ENCODE data around the gene STPG4. TPM values are rescaled to one million over a fixed set of nuclear protein-coding genes. Genes with fewer than 3 reads are reported as not detected.
"Not testable (repeated sequence)": the region's sequence is repeated elsewhere in the genome, so short reads cannot be mapped to it uniquely, and the experiment has no call there.

STPG4 gene
- polyA plus RNA-seq, 4 donors, result 0.11 to 0.41 TPM; not detected in 2

DNA sequence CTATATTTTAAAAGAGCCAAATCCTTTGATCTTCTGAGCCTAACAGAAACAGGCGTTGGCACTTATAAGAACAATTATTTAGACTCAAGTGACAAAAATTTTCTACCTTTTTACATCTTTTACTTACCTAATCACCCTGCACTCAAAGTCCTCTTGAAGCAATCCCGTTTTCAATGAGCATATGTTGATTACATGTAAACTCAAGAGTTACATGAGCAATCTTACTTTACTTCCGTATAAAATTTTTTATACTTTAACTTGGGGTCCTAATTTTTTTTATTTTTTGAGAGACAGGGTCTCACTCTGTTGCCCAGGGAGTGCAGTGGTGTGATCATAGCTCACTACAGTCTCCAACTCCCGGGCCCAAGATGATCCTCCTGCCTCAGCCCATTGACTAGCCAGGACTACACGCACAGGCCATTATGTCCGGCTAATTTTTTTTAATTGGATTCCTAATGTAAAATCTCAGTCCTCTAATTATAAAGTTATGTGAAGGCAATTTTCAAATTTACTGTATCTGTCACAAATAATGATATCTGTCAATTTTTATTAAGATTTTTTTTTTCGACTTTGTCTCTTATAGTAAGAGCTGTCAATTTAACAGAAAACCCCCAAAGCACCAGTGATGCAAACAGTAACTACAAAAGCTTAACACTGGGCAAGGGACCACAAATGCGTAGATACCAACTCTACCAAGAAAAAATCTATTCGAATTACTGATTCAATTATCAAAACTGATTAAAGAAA, 19.1 kb upstream of the STPG4 start:
- DNase-seq (ENCODE audit: low read depth in 4 of 4, low spot score in 3 of 4), result no peak

DNA sequence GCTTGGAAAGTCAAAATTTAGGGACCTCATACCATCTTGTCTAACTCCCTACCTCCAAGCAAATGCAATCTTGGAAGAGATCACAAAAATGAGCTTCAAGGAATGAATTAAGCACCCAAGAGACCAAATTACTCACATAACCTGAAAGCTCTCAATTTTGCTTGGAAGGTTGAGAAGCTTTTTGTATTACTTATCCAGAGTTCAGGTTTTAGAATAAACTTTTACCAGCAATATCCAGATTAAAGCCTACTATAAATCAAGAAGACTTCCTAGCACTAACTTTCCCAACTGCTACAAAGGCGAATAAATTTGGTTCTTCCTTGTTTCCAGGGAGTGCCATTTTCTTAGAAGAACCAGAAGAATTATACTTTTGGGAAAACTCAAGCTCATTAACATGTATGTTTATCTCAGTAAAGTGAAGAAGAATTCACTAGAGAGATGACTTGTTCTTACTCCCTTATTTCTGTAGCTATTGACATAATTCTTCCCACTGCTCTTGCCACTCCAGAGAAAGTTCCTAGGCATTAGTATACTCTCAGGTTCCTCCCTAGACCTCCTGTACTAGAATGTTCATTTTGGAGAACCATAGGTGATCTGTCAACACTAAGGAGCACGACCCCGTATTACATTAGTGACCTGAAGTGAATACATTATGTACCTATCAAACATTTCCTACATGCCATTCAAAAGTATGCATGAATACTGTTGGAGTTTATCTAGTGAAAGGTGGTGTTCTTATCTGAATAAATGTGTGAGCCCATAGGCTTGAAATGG, 18.0 kb upstream of the STPG4 start:
- DNase-seq (ENCODE audit: low read depth in 4 of 4, low spot score in 3 of 4), result no peak

DNA sequence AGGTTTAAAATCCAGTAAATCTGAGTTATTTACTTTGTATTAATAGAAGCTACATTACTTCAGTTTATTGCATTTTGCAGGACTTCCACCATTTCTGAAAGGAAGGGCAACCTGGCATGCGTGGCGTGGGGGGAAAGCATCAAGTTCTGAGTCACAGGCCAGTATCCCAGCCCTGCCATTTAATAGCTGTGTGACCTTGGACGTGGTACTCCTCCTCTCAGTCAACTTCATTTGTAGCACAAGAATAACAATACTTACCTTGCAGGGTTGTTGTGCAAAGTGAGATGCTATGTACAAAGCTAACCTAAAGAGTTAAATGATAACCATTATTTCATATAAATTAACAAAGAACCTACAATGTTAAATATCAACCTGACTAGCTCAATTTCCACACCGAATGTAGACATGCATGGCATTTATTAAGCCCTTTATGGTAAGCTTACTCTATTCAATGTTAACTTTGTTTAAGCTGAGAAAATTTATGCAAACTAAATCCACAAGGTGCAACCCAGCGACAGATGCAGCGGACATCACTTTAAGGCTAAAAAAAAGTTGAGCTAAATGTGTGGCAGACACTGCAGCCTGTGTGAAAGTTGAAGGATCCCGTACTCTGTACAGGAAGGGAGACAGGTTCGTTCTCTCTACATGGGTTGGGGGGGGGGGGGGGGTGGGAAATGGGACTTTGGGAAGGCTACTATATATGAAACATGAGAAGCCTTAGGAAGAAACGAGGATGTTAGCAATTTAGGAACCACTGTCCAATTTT, 17.2 kb upstream of the STPG4 start:
- DNase-seq (ENCODE audit: low read depth in 4 of 4, low spot score in 3 of 4), result no peak

DNA sequence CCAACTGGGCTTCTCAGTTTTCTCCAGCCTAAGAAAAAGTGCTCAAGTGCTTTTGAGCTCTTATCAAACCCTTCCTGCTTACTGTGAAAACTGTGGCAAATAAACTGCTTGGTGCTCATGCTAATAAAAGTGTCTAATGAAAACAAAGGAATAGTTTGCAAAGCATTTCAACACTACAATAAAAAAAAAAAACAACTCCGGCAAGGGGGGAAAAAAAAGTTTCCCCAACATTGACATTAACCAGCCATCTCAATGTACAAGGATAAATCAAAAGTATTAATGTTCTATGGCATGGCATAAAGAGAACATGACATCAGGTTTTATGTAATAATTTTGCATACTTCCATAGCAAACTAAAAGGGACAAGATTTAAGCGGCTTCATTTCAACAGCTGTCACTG, 14.7 kb upstream of the STPG4 start:
- no peak for DNase-seq (ENCODE audit: low read depth in 4 of 4, low spot score in 3 of 4)

DNA sequence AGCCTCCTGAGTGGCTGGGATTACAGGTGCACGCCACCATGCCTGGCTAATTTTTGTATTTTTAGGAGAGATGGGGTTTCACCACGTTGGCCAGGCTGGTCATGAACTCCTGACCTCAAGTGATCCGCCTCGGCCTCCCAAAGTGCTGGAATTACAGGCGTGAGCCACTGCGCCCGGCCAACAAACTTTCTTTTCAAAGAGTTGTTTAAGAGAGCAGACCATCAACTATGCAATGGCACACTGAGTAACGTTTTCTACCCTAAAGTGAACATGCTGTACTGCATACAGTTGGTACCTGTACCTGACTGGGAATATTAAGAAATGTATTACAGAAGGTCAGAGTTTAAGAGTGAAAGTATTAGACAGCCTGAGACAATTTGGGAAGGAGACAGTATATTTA, 13.8 kb upstream of the STPG4 start:
- DNase-seq (ENCODE audit: low read depth in 4 of 4, low spot score in 3 of 4), result not testable (repeated sequence)

DNA sequence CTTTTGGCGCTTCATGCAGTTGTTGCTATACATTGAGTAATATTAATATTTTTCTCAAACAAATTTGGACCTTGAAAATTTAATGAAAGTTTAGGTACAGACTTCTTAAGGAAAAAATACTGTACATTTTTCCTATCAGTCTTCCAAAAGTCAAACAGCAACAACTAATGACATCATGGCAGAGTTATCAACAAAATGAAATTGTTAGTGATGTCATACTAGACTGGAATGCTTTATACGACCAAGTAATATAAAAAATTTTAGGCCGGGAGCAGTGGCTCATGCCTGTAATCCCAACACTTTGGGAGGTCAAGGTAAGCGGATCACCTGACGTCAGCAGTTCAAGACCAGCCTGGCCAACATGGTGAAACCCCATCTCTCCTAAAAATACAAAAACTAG, 12.0 kb upstream of the STPG4 start:
- DNase-seq (ENCODE audit: low read depth in 4 of 4, low spot score in 3 of 4), result no peak

DNA sequence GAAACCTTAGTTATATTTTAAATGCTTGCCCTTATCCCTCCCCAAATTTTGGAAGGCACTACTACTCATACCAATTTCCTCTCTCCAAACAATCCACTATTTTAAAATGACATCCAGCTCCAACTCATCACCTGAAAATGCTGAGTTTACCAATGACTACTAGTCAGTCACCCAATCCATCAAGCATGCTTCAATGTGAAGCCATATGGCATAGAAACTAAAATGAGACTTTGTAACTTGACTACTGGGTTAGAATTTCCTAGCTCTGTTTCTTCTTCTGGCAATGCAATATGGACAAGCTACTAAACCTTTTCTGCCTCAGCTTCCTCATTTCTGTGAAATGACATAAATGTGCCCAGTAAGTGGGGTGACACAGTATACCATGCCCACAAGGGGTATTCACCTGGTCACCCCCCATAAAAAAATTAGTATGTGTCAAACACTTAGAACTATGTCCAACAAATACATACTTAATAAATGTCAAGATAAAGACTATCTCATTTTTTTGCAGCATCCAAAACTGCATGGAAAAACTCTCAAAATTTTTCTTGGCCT, 10.0 kb upstream of the STPG4 start:
- no peak for DNase-seq (ENCODE audit: low read depth in 4 of 4, low spot score in 3 of 4)

DNA sequence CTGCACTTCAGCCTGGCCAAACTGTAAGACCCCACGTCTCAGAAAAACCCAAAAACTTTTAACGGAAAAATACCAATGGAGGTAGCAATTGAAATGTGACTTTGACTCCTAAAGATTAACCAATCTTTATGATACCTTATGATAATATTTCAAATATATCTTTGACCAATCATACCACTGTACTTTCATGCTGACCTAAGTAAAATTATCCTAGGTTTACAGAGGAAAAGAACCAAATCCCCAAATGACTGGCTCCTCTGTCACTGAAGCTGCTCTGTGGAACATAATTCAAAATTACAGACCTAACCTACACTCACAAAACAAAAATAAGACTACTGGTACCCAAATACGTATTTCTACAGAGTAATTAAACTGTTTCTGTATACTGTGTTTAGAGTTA, 7.7 kb upstream of the STPG4 start:
- DNase-seq (ENCODE audit: low read depth in 4 of 4, low spot score in 3 of 4), result no peak

DNA sequence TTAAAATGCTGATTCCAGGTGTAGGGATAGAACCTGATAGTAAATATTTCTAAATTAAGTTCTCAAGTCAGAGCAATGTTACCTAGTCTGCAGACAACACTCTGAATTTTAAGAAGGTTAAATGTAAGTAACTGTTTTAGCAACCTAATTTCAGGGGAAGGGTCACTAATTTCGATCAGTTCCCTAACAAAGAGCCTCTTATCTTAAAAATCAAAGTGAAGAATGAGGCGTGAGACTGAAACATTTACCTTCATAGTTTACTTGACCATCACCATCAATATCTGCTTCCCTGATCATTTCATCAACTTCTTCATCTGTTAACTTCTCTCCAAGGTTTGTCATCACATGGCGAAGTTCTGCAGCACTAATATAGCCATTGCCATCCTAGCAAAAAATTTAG, 6.4 kb upstream of the STPG4 start:
- DNase-seq (ENCODE audit: low read depth in 4 of 4, low spot score in 3 of 4), result no peak

DNA sequence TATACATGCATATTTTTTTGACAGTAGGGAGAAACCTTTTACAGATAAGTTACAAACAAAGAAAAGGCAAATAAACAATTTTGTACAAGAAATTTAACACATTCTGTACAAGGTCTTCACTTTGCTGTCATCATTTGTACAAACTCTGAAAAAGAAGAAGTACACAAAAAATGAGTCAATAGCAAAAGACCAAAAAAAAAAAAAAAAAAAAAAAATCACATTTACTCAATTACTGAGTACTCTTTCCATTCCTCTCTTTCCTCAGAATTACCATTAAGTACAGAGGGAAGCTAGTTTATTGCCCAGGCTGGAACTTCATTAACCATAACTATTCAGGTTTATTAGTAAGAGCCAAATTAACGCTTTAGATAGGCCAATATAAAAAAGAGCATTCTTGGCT, 5.6 kb upstream of the STPG4 start:
- DNase-seq (ENCODE audit: low read depth in 4 of 4, low spot score in 3 of 4), result no peak

DNA sequence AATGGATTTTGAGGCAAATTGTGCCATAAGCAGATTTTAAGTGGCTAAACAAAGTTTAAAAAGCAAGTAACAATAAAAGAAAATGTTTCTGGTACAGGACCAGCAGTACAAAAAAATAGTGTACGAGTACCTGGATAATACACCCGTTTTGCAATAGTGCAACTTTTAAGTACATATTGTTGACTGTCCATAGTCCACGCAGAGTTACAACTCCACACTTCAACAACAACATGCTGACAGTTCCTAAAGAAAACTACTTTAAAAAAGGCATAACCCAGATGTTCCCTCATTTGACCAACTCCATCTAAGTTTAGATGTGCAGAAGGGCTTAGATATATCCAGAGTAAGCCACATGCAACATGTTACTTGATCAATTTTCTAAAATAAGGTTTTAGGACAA, 5.1 kb upstream of the STPG4 start:
- no peak for DNase-seq (ENCODE audit: low read depth in 4 of 4, low spot score in 3 of 4)

DNA sequence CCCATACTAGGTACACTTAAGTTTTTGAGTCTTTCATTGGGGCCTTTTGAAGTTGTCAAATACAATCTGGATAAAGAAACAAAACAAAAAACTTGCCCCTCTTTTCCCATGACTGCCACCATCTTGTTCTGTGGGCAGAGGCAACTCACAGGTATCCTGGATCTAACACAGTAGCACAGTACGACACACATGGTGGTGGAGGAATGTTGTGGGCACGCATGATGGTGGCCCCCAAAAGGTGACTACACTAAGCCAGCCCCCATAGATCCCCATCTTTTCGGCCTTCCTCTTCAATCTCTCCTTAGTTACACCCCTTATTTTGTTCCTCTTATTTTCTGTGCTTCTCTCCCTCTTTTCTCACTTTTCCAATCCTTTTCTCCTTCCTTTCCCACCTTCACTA, 4.5 kb upstream of the STPG4 start:
- DNase-seq (ENCODE audit: low read depth in 4 of 4, low spot score in 3 of 4), result no peak

DNA sequence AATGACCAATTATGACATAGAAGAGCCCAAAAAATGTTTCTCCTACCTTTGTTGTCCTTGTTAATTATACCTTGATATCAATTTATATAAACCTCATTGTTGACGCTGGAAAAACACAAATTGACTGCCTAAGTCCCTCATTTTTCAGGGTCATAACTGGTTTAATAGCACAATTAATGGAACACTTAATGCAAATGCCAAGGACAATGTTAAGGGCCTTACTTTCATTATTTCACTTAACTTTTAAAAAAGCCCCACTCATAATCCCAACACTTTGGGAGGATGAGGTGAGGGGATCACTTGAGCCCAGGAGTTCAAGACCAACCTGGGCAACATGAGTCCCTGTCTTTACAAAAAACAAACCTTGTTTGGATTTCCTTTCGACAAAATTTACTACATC, 3.5 kb upstream of the STPG4 start:
- DNase-seq (ENCODE audit: low read depth in 4 of 4, low spot score in 3 of 4), result no peak

DNA sequence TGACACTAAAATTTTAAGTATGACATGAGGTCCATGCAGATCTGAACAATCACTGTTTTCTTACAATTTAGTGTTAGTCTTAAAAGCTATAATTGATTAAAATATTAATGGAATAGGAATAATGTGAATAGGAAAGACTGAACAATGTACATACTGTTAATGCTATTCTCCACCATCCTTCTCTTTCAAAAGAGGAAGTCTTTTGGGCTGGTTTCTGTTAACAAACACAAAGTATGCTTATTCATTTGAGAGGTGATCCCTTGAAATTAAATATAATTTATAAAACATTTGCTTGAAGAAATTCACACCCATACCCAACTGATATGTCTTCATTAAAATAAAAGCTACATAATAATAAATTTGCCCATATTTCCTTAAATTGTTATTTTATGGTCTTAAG, 2.3 kb downstream of the STPG4 start:
- no peak for DNase-seq (ENCODE audit: low read depth in 4 of 4, low spot score in 3 of 4)

DNA sequence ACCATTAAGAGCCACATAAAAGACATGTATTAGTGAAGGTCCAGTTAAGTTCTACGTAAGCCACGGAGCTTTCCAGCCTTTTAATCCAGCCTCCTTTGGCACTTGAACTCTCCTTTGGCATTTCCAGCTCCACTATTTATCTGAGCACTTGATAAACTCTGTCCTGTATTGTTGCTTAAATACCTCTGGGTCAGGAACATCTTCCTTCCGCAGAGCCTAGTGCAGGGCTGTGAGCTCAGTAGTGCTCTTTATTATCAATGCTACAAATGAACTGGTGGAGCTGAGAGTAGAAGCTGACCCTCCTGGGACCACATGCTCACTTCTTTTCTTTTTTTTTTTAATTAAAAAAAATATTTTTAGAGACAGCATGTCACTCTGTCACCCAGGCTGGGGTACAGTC, 4.9 kb downstream of the STPG4 start:
- no peak for DNase-seq (ENCODE audit: low read depth in 4 of 4, low spot score in 3 of 4)

DNA sequence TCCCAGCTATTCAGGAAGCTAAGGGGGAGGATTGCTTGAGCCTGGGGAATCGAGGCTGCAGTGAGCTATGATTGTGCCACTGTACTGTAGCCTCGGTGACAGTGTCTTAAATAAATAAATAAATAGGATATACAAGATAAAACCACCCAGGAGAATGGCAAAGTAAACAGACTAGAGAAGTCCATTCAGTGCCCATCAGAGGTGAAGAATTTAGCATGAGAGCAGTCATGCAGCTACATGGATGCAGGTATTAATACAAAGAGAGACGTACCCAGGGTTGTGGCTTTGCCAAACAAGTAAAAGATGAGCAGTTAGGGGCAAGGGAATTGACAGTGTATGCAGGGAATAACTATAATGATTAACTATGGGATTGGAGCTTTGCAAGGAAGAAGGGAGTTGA, 8.1 kb downstream of the STPG4 start:
- no peak for DNase-seq (ENCODE audit: low read depth in 4 of 4, low spot score in 3 of 4)

DNA sequence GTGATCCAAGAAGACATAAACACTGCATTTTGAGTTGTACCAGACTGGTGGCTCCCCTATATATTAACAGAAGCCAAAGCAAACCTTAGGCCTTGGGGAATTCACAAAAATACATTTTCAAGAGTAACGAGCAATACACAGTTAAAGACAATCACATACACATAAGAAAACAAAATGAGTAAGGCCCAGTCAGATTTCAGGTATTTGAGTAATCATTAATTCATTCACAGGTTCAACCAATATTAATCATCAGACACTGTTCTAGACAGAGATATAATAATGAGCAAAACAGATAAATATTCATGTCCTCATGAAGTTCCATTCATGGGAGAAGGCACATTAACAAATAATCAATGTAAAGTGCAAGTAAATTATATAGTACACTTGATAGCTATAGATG, 9.6 kb downstream of the STPG4 start:
- no peak for DNase-seq (ENCODE audit: low read depth in 4 of 4, low spot score in 3 of 4)

DNA sequence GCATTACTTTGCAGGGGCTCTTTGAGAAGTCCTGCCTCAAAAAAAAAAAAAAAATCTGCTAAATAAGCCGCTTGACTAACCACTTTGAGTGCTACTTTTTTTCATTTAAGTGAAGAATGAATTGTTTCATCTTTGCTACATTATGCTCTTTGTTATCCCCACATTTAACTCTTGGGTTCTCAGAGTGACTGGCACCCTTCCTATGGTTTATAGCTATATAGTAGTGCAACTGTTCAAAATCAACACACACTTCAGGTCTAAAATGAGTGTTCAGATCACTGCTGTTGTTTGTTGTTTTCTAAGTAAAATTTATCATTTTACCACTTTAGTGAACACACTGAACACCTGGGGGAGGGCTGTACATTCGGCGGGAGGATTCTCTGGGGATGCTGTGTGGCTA, 13.6 kb downstream of the STPG4 start:
- DNase-seq (ENCODE audit: low read depth in 4 of 4, low spot score in 3 of 4), result no peak

DNA sequence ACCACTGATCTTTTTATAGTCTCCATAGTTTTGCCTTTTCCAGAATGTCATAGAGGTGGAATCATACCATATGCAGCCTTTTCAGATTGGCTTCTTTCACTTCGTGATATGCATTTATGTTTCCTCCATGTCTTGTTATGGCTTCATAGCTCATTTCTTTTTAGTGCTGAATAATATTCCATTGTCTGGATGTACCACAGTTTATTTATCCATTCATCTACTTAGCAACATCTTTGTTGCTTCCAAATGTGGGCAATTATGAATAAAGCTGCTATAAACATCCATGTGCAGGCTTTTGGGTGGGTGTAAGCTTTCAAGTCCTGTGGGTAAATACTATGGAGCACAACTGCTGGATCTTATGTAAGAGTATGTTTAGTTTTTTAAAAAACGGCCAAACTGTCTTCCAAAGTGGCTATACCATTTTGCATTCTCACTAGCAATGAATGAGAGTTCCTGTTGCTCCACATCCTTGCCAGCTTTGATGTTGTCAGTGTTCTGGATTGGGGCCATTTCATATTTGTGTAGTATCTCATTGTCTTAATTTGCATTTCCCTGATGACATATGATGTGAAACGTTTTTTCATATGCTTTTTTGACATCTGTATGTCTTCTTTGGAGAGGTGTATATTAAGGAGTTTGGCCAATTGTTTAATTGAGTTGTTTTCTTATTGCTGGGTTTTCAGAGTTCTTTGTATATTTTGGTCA, 20.6 kb downstream of the STPG4 start:
- DNase-seq (ENCODE audit: low read depth in 4 of 4, low spot score in 3 of 4), result no peak

DNA sequence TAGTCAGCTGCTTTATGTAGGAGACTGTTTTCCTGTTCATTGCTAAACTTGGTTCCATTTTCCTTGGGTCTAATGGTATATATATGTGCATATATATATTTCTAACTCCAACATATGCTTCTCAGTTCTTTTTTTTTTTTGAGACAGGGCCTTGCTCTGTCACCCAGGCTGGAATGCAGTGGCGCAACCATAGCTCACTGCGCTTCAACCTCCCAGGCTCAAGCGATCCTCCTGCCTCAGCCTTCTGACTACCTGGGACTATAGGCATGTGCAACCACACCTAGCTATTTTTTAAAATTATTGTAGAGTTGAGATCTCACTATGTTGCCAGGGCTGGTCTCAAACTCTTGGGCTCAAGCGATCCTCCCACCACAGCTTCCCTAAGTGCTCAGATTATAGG, 22.1 kb downstream of the STPG4 start:
- DNase-seq (ENCODE audit: low read depth in 4 of 4, low spot score in 3 of 4), result no peak

All from left renal pelvis (tissue), 4 donors.